Activated CD4-positive, alpha-beta T cell treated with anti-CD3 and anti-CD28 coated beads, Interleukin-2, amount 50 U/mL, for 48 hours (primary cell): Measurements from ENCODE around the gene MOGAT2.
"Not testable (repeated sequence)": the region's sequence is repeated elsewhere in the genome, so short reads cannot be mapped to it uniquely, and the experiment has no call there.

Source experiments
- DNase-seq, 2 experiments: peaks; one replicate each; pipeline ENCODE4 v3.0.0-alpha.2; 2020

MOGAT2 gene

DNA sequence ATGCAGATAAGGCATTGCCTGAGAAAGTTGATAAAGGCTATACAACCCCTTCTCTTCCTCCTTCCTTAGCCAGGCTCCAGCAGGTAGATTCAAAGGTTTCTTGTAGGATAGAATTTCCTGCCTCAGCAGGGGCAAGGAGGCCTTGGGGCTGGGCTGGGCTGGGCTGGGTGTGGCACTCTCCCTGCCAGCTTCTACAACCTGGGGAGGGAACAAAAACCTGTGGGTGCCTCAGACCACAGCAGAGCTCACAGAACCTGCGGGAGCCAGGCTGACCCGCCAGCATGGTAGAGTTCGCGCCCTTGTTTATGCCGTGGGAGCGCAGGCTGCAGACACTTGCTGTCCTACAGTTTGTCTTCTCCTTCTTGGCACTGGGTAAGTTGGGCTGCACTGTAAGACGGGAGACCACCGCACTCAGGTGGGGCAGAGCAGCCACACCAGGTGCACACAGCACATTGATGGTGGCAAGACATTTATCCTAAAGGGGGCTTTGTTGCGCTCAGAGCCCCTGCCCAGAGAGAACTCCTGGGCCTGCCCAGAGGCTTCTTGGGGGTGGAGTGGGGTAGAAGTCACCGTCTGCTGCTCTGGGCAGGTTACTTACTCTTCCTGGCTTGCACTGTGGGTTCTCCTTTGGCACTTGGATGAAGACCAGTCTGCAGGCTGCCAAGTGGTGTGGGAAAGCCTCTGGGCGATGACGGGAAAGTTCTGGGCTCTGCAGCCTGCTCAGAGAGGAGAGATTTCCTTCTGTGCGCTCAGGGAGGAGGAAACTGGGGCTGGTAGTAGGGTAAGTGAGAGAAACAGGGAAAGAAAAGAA lies at the start of gene MOGAT2:
Gene MOGAT2 (plus strand): TSS at position 231 of the 811 bp plus-strand sequence. CDS start 51 bp downstream, at position 282.
- DNase-seq, result no peak

DNA sequence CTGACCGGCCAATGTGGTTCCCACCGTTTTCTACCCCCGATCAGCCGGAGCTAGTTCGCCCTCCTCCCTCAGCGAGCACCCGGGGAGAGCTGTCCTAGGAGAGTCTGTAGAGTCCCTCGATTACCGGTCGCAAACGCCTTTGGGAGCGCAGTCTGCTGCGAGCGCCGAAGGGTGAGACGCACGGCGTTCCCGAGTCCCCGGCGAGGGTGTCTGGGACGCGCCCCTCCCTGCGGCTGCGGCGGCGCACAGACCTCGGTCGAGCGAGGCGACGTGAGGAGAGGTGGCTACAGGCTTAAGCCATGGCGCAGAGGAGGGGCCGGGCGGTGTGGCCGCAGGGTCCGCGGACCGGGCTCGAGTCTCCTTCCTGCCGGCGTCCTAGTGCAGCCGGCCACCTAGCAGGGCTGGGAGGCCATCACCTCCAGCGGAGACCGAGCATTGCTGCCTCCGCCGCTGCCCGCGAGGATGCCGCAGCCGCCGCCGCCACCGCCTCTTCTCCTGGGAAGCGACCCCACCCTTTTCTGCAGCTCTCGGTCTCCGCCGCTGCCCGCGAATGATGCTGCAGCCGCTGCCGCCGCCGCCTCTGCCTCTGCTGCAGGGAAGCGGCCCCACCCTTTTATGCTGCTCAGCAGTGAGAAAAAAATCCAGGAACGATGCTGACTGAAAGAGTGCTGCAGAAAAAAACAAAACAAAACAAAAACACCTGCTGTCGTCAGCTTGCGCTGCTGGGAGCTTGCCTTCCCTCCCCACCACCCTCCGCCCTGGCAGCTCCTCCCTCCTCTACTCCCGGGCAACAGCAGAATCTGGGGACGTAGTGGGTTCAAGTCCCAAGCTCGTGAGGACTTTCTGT lies 49.0 kb upstream of the MOGAT2 start, which contains the start of gene MAP6:
Gene MAP6 (minus strand): TSS at position 588 of the 847 bp plus-strand sequence. CDS start 669 bp downstream, outside the sequence.
- DNase-seq, result peak; percentile 38 to 45

DNA sequence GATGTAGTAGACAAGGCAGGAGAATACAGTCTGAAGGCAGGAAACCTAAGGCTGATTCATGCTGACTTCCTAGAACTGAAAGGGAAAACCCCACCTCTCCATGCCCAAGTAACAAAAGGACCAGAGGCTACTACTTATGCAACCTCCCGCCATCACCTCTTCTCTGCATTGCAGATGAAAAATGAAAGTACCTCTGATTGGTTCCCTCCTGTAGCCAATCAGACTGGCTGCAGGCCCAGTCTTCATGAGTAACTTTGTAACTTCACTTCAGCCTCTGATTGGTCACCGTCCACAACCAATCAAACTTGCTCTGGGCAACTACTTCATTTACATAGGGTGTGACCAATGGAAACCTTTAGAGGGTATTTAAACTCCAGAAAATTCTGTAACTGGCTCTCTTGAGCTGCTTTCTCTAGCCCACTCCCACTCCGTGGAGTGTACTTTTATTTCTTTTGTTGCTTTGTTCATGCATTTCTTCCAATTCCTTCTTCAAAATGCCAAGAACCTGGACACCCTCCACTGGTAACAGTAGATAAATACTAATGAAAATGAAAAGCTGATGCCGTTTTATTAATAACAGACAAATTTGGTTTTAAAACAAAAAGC lies 43.6 kb upstream of the MOGAT2 start:
- DNase-seq, result peak; percentile 10 to 34

DNA sequence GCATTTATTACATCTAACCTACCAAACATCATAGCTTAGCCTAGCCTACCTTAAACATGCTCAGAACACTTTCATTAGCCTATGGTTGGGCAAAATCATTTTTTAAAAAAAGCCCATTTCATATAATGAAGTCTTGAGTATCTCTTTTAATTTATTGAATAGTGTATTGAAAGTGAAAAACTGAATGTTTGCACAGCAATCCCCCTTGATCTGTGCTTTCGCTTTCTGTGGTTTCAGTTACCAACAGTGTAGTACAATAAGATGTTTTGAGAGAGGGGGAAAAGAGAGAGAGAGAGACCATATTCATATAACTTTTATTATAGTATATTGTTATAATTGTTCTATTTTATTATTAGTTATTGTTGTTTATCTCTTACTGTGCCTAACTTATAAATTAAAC lies 40.4 kb upstream of the MOGAT2 start:
- no peak for DNase-seq

DNA sequence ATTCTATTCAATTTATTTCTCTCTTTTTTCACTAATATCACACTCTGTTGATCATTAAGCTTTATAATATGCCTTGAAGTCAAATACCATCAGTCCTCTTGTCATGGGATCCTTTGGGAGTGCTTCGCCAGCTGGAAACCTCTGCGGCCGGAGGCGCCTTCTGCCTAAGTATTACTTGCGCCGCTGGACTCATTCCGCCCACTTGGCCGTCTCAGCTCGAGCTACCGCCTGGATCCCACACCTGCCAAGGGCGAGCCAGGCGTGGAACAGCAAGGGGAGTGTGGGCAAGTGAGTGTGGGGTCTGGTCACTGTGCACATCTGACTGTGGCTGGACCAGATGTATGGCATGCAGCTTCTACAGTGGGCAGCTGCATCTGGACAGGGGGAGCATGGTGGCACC lies 39.7 kb upstream of the MOGAT2 start:
- DNase-seq, result no peak

DNA sequence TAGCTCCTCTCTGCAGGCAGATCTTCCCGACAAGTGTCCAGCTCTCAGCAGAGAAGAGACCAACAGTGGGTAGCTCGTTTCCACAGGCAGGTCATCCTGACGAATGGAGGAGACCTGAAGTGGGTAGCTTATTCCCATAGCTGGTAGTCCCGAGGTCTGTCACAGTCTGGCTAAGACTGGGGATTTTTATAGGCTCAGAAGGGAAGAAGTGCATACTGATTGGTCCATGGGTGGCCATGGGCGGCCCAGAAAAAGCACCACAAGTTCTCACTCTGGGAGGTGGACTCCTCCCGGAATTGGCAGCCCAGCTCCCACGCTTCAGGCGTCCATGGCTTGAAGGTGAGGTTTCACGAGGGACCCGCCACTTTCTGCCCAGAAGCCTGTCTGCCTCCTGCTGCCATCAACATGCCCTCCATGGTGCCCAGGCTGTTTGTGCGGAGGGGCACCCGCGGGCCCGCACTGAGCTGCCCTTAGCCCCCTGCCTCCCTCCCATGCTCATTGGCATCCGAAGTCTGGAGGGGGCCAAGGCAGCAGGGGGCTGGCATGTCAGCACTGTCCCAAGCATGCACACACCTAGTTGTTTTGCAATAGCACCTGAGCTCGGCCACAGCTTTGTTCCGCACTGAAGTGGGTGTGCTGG lies 38.9 kb upstream of the MOGAT2 start:
- DNase-seq, result no peak

DNA sequence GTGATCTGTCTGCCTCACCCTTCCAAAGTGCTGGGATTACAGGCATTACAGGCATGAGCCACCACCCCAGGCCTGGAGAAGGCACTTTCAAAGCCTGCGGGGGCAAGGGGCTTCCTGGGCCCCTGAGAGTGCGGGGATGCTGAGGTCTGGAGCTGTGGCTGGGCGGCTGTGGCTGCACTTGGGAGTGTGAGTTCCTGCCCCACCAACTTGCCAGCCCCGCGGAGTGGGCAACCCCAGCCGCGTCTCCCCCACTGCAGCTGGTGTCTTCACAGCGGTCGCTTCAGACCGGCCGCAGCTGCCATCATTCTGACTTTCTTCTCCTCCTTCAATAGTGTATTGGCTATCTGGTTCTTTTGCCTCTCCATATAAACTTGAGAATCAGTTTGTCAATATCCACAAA lies 38.1 kb upstream of the MOGAT2 start:
- no peak for DNase-seq

DNA sequence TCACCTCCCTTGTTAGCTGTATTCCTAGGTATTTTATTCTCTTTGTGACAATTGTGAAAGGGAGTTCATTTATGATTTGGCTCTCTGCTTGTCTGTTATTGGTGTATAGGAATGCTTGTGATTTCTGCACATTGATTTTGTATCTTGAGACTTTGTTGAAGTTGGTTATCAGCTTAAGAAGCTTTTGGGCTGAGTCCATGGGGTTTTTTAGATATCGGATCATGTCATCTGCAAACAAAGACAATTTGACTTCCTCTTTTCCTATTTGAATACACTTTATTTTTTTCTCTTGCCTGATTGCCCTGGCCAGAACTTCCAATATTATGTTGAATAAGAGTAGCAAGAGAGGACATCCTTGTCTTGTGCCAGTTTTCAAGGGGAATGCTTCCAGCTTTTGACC lies 33.8 kb upstream of the MOGAT2 start:
- DNase-seq, result not testable (repeated sequence)

DNA sequence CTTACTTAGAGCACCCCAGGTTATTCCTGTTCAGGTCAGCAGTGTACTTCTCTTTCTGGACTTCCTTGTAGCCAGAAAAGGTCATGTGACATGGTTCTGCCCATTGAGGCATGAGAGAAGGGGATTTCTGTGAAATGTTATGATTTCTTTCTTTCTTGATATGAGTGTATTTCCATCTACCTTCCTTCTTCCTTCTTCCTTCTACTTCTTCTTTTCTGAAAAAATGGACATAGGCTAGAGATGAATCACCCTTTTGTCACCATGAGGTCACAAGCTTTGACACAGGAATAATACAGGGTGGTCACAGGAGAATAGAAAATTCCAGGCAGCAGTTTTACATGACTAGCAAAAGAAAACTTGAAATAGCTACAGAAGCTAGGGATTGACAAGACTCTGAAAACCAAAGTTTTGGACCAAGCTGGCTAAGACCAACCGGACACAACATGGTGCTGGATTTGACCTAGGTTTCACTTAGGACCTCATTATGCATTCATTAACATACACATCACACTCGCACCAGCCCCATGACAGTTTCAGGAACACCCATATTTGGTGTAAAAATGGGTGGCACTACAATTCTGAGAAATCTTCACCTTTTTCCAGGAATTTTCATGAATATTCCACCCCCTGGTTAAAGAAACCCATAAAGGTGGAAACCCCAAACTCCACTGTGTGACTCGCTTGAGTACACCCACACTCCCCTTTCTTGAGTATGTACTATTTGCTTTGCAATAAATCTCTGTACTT lies 27.6 kb upstream of the MOGAT2 start:
- no peak for DNase-seq

DNA sequence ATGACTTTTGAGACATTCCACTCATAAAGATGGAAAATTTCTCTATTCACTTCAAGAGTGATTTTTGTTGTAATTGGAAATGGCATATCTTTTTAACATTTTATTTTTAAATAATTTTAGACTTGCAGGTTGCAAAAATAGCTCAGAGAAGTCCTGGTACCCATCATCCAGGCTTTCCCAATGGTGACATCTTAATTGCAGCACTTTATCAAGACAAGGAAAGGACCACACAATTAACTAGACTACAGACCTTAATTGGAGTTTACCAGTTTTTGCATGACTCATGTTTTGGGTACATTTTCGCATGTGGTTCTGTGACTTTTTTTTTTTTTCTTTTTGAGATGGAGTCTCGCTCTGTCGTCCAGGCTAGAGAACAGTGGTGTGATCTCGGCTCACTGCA lies 25.8 kb upstream of the MOGAT2 start:
- no peak for DNase-seq

DNA sequence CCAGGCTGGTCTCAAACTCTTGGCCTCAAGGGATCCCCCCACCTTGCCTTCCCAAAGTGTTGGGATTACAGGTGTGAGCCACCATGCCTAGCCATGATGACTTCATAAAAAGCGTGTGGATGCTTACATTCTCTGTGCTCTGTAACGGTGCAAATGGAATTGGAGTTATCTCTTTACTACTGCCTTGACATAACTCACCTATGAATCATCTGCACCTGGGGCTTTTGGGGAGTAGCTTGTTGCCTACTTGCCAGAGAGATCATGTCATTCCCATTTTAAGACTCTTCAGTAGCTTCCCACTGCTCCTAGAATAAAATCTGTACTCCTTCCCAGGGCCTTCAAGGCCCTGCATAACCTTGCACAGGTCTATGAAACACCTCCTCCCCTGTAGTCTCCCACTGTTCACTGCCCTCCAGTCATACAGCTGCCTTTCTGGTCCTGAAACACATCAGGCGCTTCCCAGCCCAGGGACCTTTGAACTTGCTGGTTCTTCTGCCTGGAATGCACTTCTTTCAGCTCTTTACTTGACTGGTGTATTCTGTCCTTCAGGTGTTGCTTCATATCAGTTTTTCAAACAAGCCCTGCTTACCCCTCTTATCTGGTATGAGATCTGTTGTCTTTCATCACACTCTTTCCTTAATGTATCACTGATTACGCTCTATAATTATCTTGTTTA lies 19.6 kb upstream of the MOGAT2 start:
- DNase-seq, result no peak

DNA sequence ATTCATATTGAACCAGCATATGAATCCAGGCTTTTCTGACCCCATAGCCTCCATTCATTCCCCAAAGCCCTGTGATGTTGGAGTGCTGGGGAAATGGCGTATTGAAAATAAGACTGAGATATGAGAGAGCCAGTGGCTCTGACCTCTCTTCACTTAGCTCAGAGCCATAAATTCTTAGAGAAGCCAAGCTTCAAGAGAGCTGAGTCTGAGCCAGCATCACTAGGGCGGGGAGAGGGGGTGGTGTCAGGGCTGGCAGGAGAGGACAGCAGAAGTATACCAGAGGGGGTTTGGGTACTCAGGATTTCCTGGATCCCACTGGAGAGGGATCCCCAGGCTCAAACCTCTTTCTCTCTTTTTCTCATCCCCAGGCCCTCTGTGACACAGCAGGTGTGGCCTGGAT lies 16.7 kb upstream of the MOGAT2 start:
- no peak for DNase-seq

DNA sequence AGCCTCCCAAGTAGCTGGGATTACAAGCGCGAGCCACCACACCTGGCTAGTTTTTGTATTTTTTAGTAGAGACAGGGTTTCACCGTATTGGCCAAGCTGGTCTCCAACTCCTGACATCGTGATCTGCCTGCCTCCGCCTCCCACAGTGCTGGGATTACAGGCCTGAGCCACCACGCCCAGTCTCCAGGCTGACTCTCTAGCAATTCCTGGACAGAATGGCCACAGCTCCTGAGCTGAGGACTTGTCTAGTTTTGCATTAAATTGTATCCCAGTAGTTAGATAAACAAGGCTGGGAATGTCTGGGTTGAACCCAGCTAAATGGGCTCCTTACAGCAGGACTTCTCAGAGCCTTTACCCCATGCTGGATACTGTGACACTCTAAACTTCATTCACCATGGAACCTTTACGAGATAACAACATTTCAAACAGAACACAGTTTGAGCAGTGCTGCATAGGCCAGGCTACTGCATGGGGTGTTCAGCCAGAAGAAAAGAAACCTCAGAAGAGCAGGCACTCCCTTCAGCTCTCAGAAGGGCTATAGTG lies 13.9 kb upstream of the MOGAT2 start:
- DNase-seq, result no peak

DNA sequence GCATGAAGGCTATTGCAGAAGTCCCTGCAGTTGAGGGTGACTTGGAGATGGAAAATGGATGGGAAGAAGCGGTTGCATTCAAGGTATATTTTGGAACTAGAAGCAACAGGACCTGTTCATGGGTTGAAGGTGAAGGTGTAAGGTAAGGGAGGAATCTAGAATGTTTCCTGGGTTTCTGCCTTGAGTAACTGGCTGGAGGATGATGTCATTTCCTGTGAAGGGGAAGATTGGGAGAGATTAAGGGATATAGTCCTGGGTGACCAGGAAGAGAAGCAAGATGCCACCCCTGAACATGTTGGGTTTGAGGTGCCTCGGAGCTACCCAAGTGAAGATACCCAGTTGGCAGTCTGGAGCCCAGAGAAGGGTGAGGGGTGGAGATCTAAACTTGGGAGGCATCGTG lies 12.1 kb upstream of the MOGAT2 start:
- no peak for DNase-seq

DNA sequence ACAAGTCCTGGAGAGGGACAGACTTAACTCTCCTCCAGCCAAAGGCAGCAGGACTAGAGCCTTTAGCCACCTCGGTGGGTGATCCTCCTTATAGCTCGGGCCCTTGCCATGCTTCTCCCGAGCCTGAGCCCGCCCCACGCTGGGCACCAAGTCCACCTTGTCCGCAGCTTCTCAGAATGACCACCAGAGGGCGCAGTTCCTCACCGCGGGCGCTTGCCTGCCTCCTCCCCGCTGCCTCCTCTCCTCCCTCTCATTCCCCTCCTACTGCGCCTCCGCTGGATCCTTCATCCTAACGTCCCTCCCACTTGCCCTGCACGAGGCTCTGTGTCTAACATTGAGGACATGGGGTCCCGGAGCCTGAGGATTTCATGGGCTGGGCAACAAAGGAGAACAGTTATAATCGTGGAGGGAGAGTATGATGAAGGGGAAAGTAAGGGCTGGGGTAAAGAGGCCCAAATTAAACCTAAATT lies 11.3 kb upstream of the MOGAT2 start:
- DNase-seq, result peak; percentile 58 to 72

DNA sequence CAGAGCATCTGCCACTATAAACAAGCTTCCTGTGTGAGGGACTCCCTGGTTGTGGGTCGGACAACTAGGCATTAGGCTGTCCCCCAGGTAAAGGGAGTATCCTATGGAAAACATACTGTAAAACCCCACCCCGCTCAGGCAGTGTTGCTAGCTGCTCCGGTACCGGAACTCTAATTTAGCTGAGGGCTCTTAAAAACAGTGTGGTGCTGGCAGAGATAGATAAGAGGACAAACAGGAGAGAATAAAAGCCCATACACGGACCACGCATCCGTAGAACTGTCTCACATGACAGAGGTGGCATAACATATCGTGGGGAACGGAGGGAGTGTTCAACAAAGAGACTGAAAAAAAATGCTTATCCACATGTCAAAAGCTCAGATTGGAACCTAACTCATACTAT lies 3.4 kb upstream of the MOGAT2 start:
- DNase-seq, result no peak

DNA sequence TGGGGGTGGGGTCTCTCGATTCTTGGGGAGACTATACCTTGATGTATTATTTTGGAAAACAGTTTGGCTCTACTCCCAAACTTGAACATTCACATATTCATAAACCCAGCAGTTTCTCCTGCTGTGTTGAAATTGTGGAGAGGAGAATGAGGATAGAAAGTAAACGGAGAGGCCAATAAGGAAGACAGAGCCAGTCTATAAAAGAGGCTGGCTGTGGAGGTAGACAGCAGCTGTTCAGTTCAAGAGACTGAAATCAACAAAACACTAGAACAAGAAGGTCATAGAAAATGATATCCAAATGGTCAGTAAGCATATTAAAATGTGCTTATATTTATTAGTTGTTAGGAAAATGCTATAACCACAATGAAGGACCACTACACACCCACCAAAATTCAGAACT lies 1.9 kb upstream of the MOGAT2 start:
- DNase-seq, result no peak

DNA sequence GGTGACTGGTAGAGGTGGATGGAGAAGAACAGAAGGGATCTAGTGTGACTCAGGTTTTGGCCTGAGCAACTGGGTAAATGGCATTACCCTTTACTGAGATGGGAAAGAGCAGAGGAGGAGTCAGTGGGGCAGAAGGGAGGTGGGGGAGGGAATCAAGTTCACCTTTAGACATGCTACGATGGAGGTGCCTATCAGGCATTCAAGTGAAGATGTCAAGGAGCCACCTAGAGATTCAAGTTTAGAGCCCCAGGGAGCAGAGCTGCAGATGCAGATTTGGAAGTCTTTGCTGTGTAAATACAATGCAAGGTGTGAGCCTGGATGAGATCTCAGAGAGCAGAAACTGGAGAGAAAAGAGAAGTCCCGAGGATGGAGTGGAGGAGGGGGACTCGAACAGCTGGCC lies 979 bp upstream of the MOGAT2 start:
- DNase-seq, result no peak

DNA sequence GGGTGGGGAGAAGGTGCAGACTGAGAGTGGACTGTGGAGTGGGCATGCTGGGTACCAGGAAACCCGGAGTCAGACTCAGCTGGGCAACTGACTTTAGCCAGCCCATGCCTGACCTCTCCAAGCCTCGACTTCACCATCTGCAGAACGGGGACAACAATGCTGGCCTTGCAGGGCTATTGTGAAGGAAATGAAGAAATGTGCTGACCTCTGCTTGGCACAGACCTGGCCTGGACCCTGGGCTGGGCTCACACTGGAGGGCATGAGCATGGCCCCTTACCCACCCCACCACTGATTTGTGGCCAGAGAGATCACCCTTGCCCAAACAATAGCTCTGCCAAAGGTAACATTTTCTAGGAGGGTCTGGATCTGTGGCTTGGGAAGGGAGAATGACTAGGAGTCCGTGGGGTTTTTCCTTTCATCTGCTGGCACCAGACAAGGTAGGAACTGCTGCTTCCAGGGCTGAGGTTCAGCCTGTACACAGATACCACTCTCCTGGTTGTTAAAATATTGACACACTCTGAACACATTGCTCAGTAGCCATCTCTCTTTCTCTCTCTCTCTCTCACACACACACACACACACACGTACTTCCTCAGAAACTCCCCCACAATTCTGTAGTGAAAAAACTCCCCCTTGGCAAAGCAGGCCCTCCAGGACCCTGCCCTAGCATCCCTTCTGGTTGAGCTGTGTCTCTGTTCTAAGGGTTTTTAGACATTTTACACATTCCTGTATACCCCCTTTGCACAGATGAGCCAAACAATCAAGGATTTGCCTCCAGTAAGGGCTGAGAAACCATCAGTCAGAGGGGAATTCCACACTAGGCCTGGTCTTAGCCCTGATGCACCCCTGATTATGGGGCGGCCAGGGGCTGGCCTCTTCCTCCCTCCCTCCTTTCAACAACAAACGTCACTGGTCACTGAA lies 1.0 kb downstream of the MOGAT2 start:
- no peak for DNase-seq
